MV-4-11 (cell line): ENCODE results near the gene FMNL2.
"Not testable (repeated sequence)": the region's sequence is repeated elsewhere in the genome, so short reads cannot be mapped to it uniquely, and the experiment has no call there.

ENCODE experiments used
- DNase-seq: peaks from one replicate; lab custom pipeline; 2025; lab: John Stamatoyannopoulos, UW

The FMNL2 gene

GRCh38 chr2:152468899-152469692 is 134.1 kb downstream of the FMNL2 start:
- peak; percentile 67 for DNase-seq

- no peak for DNase-seq
Measured at GRCh38 chr2:152470861-152471854, 136.2 kb downstream of the FMNL2 start.

GRCh38 chr2:152472481-152472887 is 137.5 kb downstream of the FMNL2 start:
- no peak for DNase-seq

GRCh38 chr2:152473151-152473857 is 138.3 kb downstream of the FMNL2 start:
- no peak for DNase-seq

GRCh38 chr2:152474523-152474922 is 139.5 kb downstream of the FMNL2 start:
- not testable (repeated sequence) for DNase-seq

- DNase-seq = no peak
Measured at GRCh38 chr2:152475982-152476381, 141.0 kb downstream of the FMNL2 start.

GRCh38 chr2:152477347-152478092 is 142.5 kb downstream of the FMNL2 start:
- peak; percentile 50 for DNase-seq

- DNase-seq = no peak
Measured at GRCh38 chr2:152479282-152479681, 144.3 kb downstream of the FMNL2 start.

GRCh38 chr2:152480821-152481399 is 145.9 kb downstream of the FMNL2 start:
- no peak for DNase-seq

- DNase-seq = no peak
Measured at GRCh38 chr2:152481881-152482583, 147.1 kb downstream of the FMNL2 start.

GRCh38 chr2:152483276-152484063 is 148.5 kb downstream of the FMNL2 start:
- no peak for DNase-seq

GRCh38 chr2:152485954-152486736 is 151.2 kb downstream of the FMNL2 start:
- peak; percentile 48 for DNase-seq

- no peak for DNase-seq
Measured at GRCh38 chr2:152486737-152487400, 151.9 kb downstream of the FMNL2 start.

- DNase-seq = peak; percentile 93
Measured at GRCh38 chr2:152488075-152488474, 153.1 kb downstream of the FMNL2 start.

- DNase-seq = no peak
Measured at GRCh38 chr2:152489364-152489763, 154.4 kb downstream of the FMNL2 start.

GRCh38 chr2:152490686-152491455 is 155.9 kb downstream of the FMNL2 start:
- DNase-seq = peak; percentile 86

- DNase-seq = peak; percentile 11
Measured at GRCh38 chr2:152492131-152492530, 157.2 kb downstream of the FMNL2 start.
